ENCODE results near the gene KLK15. TPM values are rescaled to one million over a fixed set of nuclear protein-coding genes. Genes with fewer than 3 reads are reported as not detected.

Gene KLK15
- polyA plus RNA-seq, 1 donor from 2014 or later: not detected

- Histone ChIP-seq H3K79me2 (replicated peaks; ENCODE audit: insufficient read depth, low read length) (no peaks in the 10 kb centered on the region), H2AFZ (ENCODE audit: low read depth, low read length) (no peak within 1 kb of the TSS), H4K20me1 (ENCODE audit: insufficient read depth) (no peaks in the 10 kb centered on the region), H3K9me3 (ENCODE audit: low read length) (no peaks in the 10 kb centered on the region), H3K4me3 (ENCODE audit: low read length) (no peak within 1 kb of the TSS), H3K27ac (ENCODE audit: low read length) (no peak within 1 kb of the TSS), H3K4me2 (ENCODE audit: low read length) (no peak within 1 kb of the TSS), H3K36me3 (ENCODE audit: insufficient read depth, low read length) (no peaks in the 10 kb centered on the region), H3K9ac (ENCODE audit: low read length) (no peak within 1 kb of the TSS), H3K9me2 (ENCODE audit: insufficient read depth, low read length) (no peaks in the 10 kb centered on the region), H3F3A (ENCODE audit: insufficient read depth, low read length, poor library complexity, severe bottlenecking) (no peaks in the 10 kb centered on the region), H3K27me3 (ENCODE audit: insufficient read depth, low read depth, low read length) (no peaks in the 10 kb centered on the region)
- TF ChIP-seq EP300 (conservative IDR thresholded peaks at IDR 0.05; ENCODE audit: poor library complexity, severe bottlenecking) (no peak), TAF1 (IDR thresholded peaks at IDR 0.05; ENCODE audit: low read depth) (no peak), RAD21 (conservative IDR thresholded peaks at IDR 0.05) (no peak), EZH2 (IDR thresholded peaks at IDR 0.05; ENCODE audit: borderline replicate concordance, insufficient read depth, low read length, poor library complexity, severe bottlenecking) (no peak), MXI1 (conservative IDR thresholded peaks at IDR 0.05; ENCODE audit: poor library complexity, severe bottlenecking) (no peak), SMC3 (conservative IDR thresholded peaks at IDR 0.05; ENCODE audit: poor library complexity) (no peak), CTCF (IDR thresholded peaks at IDR 0.05; ENCODE audit: poor library complexity, severe bottlenecking) (no peak), POLR2AphosphoS5 (IDR thresholded peaks at IDR 0.05) (no peak), REST (IDR thresholded peaks at IDR 0.05; ENCODE audit: borderline replicate concordance) (no peak)
Observed at GRCh38 chr19:50873056-50873455, 39.7 kb upstream of the KLK15 start, which contains the start of gene KLK2. Gene KLK2, plus strand, starts transcription at chr19:50873439. Its CDS starts 35 bp downstream, at chr19:50873474.

GRCh38 chr19:50870417-50871089 is 37.2 kb upstream of the KLK15 start:
- no peaks in the 10 kb centered on the region for H3K9me2 ChIP-seq (ENCODE audit: insufficient read depth, low read length)
- no peaks in the 10 kb centered on the region for H3K79me2 ChIP-seq (replicated peaks; ENCODE audit: insufficient read depth, low read length)
- no peaks in the 10 kb centered on the region for H3K9me3 ChIP-seq (ENCODE audit: low read length)
- no peaks in the 10 kb centered on the region for H3K36me3 ChIP-seq (ENCODE audit: insufficient read depth, low read length)
- TF ChIP-seq REST (IDR thresholded peaks at IDR 0.05; ENCODE audit: borderline replicate concordance) (no peak), TAF1 (IDR thresholded peaks at IDR 0.05; ENCODE audit: low read depth) (no peak), EP300 (conservative IDR thresholded peaks at IDR 0.05; ENCODE audit: poor library complexity, severe bottlenecking) (no peak), CTCF (IDR thresholded peaks at IDR 0.05; ENCODE audit: poor library complexity, severe bottlenecking) (no peak), RAD21 (conservative IDR thresholded peaks at IDR 0.05) (no peak), EZH2 (IDR thresholded peaks at IDR 0.05; ENCODE audit: borderline replicate concordance, insufficient read depth, low read length, poor library complexity, severe bottlenecking) (no peak)
- no peak overlapping the region for H3K9ac ChIP-seq (ENCODE audit: low read length)
- no peaks in the 10 kb centered on the region for H4K20me1 ChIP-seq (ENCODE audit: insufficient read depth)
- no peaks in the 10 kb centered on the region for H3K27me3 ChIP-seq (ENCODE audit: insufficient read depth, low read depth, low read length)
- no peaks in the 10 kb centered on the region for H3F3A ChIP-seq (ENCODE audit: insufficient read depth, low read length, poor library complexity, severe bottlenecking)
- H2AFZ ChIP-seq (ENCODE audit: low read depth, low read length): no peak overlapping the region
- H3K4me2 ChIP-seq (ENCODE audit: low read length): no peak overlapping the region
- no peak overlapping the region for H3K27ac ChIP-seq (ENCODE audit: low read length)
- H3K4me3 ChIP-seq (ENCODE audit: low read length): no peak overlapping the region

Data from neural cell (in vitro differentiated cells).